HUES6 (cell line): ENCODE measurements around the gene CNTN4.
A peak's percentile ranks its signal among the peaks of the same experiment; 100 is the strongest.

ENCODE experiments used
- H3K27ac ChIP-seq: 2 replicates; pipeline ENCODE4 v1.7.0; 2013; ENCODE audit warnings: low read depth, mild to moderate bottlenecking, low read length, inconsistent platforms
- H3K27me3 ChIP-seq: 2 replicates; pipeline ENCODE4 v1.6.1; 2013; ENCODE audit warnings: low read length; ENCODE audit not compliant: control insufficient read depth, insufficient read depth
- H3K36me3 ChIP-seq: 2 replicates; pipeline ENCODE4 v1.6.1; 2013; ENCODE audit warnings: low read length; ENCODE audit not compliant: control insufficient read depth, insufficient read depth
- H3K4me1 ChIP-seq: 2 replicates; pipeline ENCODE4 v1.6.1; 2013; ENCODE audit warnings: low read length; ENCODE audit not compliant: control insufficient read depth, insufficient read depth
- H3K4me3 ChIP-seq: 2 replicates; pipeline ENCODE4 v1.5.1; 2013; ENCODE audit warnings: low read depth, low read length
- H3K9ac ChIP-seq: one replicate; pipeline ENCODE4 v1.6.1; 2013; ENCODE audit warnings: mild to moderate bottlenecking, low read length
- H3K9me3 ChIP-seq: 2 replicates; pipeline ENCODE4 v1.6.1; 2013; ENCODE audit warnings: low read depth, low read length; ENCODE audit not compliant: control insufficient read depth, insufficient read depth

CNTN4 gene

DNA sequence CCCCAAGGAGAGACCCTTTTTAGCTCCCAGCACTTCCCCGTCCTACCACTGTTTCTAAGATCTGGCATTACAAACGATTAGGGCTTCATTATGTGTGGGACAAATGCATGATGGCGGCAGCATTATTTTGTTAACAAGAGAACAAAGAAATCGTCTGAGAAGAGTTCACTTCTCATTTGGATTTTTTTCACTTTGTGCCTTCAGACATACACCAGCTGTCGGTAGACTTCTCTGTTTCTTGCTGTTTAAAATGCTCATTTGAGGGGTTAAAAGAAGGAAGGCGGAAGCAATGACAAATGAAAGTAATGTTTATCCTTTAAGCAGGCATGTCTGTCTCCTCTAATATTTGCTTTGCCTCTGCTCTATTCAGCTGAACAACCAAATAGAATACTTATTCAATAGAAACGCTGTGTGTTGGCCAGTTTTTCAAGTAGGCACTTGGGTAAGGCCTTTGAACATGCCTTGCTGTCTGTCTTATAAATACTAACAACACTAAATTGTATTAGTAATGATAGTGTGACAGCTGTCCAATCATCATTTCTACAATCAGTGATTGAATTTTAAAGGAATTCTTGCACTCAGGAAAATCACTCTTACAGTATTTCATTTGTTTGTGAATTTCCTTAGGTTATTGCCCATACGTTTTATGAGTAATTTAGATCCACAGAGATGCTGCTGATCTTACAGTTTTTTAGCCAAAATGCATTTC lies 629.1 kb downstream of the CNTN4 start:
- Histone ChIP-seq H3K27me3 (no peaks in the 10 kb centered on the region), H3K27ac (no peak overlapping the region), H3K4me3 (no peak overlapping the region), H3K9me3 (no peaks in the 10 kb centered on the region), H3K9ac (no peak overlapping the region), H3K36me3 (no peaks in the 10 kb centered on the region), H3K4me1 (no peaks in the 10 kb centered on the region)

GRCh38 chr3:2731843-2732242 lies 633.2 kb downstream of the CNTN4 start:
- Histone ChIP-seq H3K36me3 (no peaks in the 10 kb centered on the region), H3K4me3 (no peak overlapping the region), H3K9me3 (no peaks in the 10 kb centered on the region), H3K4me1 (no peaks in the 10 kb centered on the region), H3K27me3 (no peaks in the 10 kb centered on the region), H3K27ac (no peak overlapping the region), H3K9ac (no peak overlapping the region)

- Histone ChIP-seq H3K4me1 (no peaks in the 10 kb centered on the region), H3K9ac (no peak overlapping the region), H3K36me3 (no peaks in the 10 kb centered on the region), H3K9me3 (no peaks in the 10 kb centered on the region), H3K27ac (no peak overlapping the region), H3K27me3 (no peaks in the 10 kb centered on the region), H3K4me3 (no peak overlapping the region)
Measured at GRCh38 chr3:2735392-2735894, 636.8 kb downstream of the CNTN4 start.

- H3K27me3 ChIP-seq, result no peaks in the 10 kb centered on the region
- no peak overlapping the region for H3K4me3 ChIP-seq
- H3K36me3 ChIP-seq, result no peaks in the 10 kb centered on the region
- H3K9me3 ChIP-seq, result no peaks in the 10 kb centered on the region
- no peak overlapping the region for H3K27ac ChIP-seq
- H3K4me1 ChIP-seq, result no peaks in the 10 kb centered on the region
- H3K9ac ChIP-seq, result no peak overlapping the region
Measured at GRCh38 chr3:2741516-2741915, 642.9 kb downstream of the CNTN4 start.

GRCh38 chr3:2765002-2765579 lies 666.4 kb downstream of the CNTN4 start:
- H3K36me3 ChIP-seq, result no peaks in the 10 kb centered on the region
- no peaks in the 10 kb centered on the region for H3K27me3 ChIP-seq
- H3K9me3 ChIP-seq, result no peaks in the 10 kb centered on the region
- H3K4me3 ChIP-seq, result no peak overlapping the region
- peaks cover under 1% of the 10 kb centered on the region for H3K4me1 ChIP-seq
- H3K9ac ChIP-seq, result no peak overlapping the region
- no peak overlapping the region for H3K27ac ChIP-seq

GRCh38 chr3:2770451-2770850 lies 671.8 kb downstream of the CNTN4 start:
- peaks cover 16% of the 10 kb centered on the region; the same call in 1 of the 2 replicates for H3K4me1 ChIP-seq
- no peak overlapping the region; the same call in 1 of the 2 replicates for H3K27ac ChIP-seq
- H3K9me3 ChIP-seq, result no peaks in the 10 kb centered on the region
- H3K27me3 ChIP-seq, result no peaks in the 10 kb centered on the region
- H3K36me3 ChIP-seq, result no peaks in the 10 kb centered on the region
- H3K4me3 ChIP-seq, result no peak overlapping the region
- H3K9ac ChIP-seq, result no peak overlapping the region

GRCh38 chr3:2771193-2771592 lies 672.5 kb downstream of the CNTN4 start:
- Histone ChIP-seq H3K4me1 (peaks cover 16% of the 10 kb centered on the region; the same call in 1 of the 2 replicates), H3K36me3 (no peaks in the 10 kb centered on the region), H3K27me3 (no peaks in the 10 kb centered on the region), H3K9ac (no peak overlapping the region), H3K9me3 (no peaks in the 10 kb centered on the region), H3K4me3 (no peak overlapping the region), H3K27ac (peak overlapping the region; percentile 12; the same call in 1 of the 2 replicates)

GRCh38 chr3:2771741-2772140 lies 673.1 kb downstream of the CNTN4 start:
- Histone ChIP-seq H3K9me3 (no peaks in the 10 kb centered on the region), H3K4me1 (peaks cover 16% of the 10 kb centered on the region; the same call in 1 of the 2 replicates), H3K4me3 (no peak overlapping the region), H3K36me3 (no peaks in the 10 kb centered on the region), H3K9ac (no peak overlapping the region), H3K27me3 (no peaks in the 10 kb centered on the region), H3K27ac (no peak overlapping the region; the same call in 1 of the 2 replicates)

- Histone ChIP-seq H3K4me3 (no peak overlapping the region), H3K27ac (no peak overlapping the region; the same call in 1 of the 2 replicates), H3K9me3 (no peaks in the 10 kb centered on the region), H3K9ac (no peak overlapping the region), H3K4me1 (peaks cover 16% of the 10 kb centered on the region; the same call in 1 of the 2 replicates), H3K27me3 (no peaks in the 10 kb centered on the region), H3K36me3 (no peaks in the 10 kb centered on the region)
Measured at GRCh38 chr3:2772803-2773202, 674.1 kb downstream of the CNTN4 start.

DNA sequence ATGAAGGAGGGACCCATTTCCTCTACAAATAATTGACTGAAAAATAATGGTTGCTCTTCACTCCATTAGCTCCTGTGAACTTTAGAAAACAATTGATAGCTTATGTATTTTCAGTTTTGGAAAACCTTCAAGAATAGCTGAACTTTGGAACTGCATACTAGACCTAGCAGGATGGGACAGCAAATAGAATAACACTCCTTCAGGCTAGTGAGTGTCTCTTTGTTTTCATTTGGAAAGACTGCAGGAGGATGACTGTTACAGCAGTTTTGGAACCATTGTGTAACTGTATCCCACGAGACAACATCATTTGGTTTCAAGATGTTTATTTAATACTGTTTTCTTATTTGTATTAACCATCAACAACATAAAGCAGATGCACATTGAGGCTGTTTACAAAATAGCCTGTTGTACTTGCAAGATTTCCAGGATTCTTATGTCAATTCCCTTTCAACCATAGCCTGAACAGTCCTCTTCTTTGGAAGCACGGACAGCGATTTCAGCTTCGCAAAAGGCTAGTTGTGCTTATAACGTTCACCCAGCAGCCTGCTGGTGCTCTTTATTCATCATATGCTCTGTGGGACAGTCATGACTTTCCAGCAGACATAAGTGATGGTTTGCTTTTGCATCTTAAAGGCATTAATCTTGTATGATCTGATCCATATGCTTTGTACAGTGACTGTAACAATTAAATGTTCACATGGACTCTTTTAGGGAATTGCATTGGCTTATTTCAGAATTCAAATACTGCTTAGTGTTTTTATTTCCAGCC lies 676.0 kb downstream of the CNTN4 start:
- no peak overlapping the region for H3K27ac ChIP-seq
- H3K9ac ChIP-seq, result no peak overlapping the region
- no peaks in the 10 kb centered on the region for H3K27me3 ChIP-seq
- H3K4me3 ChIP-seq, result no peak overlapping the region
- no peaks in the 10 kb centered on the region for H3K36me3 ChIP-seq
- peaks cover 16% of the 10 kb centered on the region; the same call in 1 of the 2 replicates for H3K4me1 ChIP-seq
- no peaks in the 10 kb centered on the region for H3K9me3 ChIP-seq

DNA sequence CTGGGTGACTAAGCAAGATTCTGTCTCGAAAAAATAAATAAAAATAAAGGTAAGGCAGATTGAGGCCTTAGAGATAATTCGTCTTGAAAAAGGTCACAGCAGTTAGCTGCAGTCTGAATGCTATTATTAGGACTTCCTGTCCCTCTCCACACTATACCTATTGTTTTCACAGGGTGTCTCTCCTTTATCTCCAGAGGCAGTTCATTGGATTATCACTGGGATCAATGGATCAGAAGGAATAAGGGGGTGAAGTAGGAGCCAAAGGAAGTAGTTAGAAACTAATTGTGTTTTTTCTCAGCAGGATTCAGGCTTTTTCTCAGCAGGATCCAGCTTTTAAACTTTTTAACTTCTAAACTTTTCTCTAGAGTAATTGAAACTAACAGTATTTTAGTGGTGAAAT lies 684.6 kb downstream of the CNTN4 start:
- Histone ChIP-seq H3K27me3 (no peaks in the 10 kb centered on the region), H3K27ac (no peak overlapping the region), H3K9ac (no peak overlapping the region), H3K9me3 (no peaks in the 10 kb centered on the region), H3K4me3 (no peak overlapping the region), H3K36me3 (no peaks in the 10 kb centered on the region), H3K4me1 (peaks cover 9% of the 10 kb centered on the region)
